NCI-H1105 (cell line): ENCODE measurements around the gene ADGRL2.

ENCODE experiments used
- DNase-seq: peaks from one replicate; lab custom pipeline; 2025; lab: John Stamatoyannopoulos, UW

The ADGRL2 gene

DNA sequence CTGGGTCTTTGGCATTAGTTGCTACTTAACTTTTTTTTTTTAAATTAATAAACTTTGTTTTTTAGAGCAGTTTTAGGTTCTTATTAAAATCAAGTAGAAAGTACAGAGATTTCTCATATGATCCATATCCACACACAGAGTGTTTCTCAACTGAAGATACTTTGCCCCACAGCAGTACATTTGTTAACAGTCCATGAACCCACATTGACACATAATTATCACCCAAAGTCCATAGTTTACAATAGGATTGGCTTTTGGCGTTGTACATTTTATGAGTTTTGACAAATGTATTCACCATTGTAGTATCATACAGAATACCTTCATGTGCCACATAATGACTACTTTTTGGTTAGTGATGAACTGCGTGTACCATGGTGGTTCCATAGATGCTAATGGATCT, 106.8 kb downstream of the ADGRL2 start:
- no peak for DNase-seq

DNA sequence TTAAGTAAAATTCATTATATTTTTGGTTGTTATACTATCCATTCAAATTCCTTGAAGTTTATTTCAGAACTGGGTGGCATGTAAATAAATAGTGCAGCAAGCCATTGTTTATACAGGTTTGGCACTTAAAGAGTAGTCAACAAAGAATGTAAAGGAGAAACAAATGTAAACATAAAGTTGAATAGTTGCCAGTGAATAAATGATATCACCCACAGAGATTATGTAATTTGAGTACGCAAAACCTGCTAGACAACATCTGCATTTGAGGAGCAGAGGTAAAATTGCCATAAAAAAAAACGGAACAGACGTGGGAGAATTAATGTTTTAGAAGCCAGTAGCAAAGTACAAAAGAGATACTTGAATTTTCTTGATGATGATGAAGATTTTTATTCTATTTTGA, 111.6 kb downstream of the ADGRL2 start:
- peak; percentile 82 for DNase-seq

DNA sequence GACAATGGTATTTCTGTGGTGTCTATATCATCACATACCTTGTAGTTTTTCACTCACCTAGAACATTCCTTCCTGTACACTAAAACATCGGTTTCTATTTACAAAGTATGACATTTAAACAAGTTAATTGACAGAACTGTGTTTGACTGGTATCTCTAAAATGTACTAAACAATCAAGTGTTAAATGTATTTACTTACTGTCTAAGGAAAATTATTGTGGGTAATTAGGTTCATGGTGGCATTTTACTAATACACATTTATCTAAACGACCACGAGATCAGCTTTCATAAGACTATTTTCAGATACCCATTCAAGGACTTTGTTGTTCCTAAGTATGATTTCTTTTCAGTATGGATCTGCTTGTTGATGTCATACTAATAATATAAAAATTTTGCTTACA, 115.2 kb downstream of the ADGRL2 start:
- DNase-seq, result no peak

DNA sequence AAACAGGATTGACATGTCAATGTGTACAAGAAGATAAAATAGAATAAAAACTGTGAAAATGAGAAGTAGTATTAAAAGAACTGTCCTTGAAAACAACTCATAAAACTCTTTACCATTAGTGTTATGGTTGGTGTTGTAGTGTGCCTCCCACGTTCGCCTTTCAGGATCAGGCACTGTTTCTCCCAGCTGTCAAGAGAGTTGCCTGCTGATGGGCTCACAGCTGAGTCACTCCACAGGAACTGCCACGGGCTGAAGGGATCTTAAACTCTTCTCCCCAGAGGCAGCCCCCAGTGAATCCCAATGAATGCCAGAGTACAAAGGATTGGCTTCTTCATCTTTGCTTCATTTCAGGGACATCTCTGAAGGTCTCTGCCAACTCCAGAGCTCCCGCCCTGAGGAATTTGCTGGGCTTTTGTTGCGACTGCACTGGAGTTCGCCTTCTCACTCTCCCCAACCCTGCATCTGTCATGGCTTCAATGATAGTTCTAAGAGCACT, 119.6 kb downstream of the ADGRL2 start:
- DNase-seq, result no peak

DNA sequence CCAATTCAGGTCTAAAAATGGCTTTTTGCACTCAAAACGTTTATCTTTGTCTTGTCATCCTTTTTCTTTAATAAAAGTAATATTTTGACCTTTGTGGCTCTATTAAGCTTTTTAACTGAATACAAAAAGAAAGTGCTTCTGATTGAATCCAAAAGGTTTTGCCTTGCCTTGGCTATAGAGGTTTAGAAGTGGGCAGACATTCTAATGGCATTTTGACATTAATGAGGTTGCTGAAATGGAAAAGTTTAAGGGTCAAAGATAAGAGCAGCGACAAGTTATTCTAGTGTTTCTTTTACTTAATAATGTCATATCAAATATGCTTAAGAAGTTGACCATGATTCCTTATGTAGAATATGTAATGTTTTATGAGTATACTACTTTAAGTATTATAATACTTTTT, 120.2 kb downstream of the ADGRL2 start:
- no peak for DNase-seq

DNA sequence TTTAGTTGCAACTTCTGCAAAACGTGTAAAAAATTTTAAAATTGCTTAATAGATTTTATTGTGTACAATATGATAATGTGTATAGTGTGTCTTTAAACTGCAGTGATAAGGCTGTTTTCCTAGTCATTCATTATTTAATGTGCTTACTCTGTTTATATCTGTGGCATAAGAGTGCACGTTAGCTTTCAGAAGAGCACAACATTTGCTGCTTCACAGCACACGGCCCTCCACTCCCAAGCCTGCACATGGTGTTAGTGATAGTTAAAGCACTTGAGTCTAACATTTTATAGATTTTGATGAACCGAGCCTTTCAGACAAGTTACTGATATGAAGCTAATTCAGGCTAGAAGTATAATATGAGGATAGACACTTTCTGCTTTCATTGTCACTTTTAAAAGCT, 120.6 kb downstream of the ADGRL2 start:
- no peak for DNase-seq

DNA sequence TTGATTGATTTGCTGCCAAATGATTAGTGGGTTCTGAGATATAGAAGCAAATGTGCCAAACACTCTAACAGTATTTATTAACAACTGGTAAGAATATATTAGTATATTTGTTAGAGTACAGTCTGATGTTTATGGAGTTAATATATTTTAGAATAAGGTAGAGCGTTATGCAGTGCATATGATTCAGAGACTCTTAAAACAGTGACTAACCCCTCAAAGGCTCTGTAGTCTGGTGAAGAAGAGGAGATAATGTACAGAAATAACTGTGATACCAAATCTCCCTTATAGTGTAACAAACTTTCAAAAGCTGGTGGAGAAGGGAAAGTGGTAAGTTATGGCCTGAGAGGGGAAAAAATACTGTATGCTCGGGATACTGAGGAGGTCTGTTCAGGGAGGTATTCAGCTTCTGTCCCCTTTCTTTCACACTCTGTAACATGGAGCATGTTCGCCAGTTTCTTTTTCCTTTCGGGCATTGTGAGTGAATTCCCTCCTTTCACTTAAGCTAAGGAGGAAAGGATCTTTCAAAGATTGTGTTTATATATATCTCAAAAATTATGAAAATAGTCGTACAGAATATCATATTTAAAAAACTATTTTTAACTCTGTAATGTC, 121.2 kb downstream of the ADGRL2 start:
- no peak for DNase-seq

DNA sequence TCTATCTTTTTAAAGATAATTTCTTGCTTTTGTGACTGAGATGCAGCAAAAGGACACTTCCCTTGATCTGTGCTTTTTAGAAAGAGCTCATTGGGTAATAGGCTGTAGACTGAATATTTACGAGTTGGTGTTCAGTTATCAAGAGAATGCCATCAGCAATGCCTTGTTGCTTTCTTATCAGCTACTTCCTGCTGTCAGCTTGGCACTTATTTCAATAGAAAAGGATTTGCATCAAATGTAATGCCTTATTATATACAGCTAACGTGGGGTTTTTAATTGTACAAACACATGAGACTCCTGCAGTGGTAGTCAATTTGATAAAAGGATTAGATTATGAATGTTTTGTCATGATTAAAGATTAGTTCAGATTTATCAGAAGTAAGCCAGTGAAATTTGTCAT, 122.2 kb downstream of the ADGRL2 start:
- DNase-seq, result no peak

DNA sequence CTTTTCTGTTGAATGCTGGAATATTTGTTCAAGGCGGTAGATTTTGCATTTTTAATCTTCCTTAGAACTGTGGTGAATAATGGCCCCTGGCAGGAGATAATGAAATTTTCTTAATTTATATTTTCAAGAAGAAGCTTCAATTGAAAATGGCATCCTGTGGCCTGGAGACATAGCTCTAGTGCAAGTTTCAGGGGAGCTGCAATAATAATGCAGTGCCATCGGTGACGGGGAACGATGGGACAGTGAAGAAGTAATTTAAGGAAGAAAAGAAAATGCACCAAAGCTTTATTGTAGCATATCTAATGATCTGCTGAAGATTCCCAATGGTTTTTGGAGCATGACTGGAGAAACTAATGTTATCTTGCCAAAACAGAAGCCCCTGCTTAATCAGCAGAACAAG, 128.4 kb downstream of the ADGRL2 start:
- no peak for DNase-seq

DNA sequence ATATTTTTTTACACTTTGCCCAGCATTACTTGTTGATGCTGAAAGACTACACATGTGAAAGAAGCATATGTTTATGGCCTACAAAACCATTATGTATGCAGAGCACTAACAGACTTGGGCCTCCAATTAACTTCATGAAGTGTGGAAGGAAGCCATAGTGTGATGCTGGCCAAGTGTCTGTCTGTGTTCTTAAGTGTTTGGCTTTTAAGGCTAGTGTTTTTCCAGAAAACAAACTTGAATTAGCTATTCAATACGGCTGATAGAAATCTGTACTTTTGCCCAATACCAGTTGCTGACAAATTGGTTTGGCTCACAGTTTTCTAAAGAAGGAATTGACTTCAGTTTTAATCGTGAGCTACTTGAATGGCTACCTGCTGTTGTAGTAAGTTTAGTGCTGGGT, 136.1 kb downstream of the ADGRL2 start:
- DNase-seq, result no peak

DNA sequence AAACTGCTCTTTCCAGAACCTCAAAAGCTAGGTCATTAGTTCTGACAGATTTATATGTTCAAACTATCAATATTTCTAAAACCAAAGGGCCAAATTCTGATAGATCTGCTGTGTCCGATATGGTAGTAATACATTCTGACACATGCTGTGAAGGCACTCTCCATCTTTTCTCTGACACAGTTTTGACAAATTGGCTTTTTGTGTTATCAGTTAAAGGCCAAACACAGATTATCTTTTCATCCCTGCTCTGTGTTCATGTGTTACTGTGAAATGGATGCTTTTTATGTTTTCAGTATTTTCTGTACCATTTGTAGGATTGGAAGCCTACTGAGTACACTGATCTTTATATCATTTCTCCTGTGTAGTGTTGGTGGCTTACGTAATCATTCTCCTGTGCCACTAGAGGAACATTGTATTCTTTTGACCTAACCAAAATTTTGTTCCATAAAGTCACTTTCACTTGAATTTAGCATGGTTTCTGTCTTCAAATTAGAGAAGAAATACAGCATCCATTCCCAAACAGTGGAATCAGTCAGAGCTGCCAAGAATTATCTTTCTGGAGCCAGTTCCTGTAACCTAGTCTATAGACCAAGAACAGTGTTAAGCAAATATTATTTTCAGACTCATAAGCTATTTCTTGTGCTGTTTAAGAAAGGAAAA, 137.2 kb downstream of the ADGRL2 start:
- DNase-seq, result no peak

DNA sequence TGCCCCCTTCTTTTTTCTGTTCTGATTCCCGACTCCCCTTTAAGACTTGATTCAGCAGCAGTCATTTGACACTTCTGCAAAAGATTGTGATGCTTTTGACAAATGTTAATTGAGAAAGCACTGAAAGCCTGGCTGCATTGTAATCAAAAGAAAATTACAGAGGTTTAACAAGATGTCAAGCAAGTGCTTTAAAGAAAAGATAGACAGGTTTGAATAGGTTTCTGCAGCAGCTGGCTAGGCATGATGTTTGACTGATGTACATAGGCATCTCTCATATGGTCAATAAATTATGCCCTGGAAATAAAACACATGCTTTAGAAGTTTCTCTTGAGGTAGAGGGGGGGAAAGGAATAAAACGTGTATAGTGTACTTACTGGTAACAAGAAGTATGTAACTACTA, 147.8 kb downstream of the ADGRL2 start:
- DNase-seq, result no peak

DNA sequence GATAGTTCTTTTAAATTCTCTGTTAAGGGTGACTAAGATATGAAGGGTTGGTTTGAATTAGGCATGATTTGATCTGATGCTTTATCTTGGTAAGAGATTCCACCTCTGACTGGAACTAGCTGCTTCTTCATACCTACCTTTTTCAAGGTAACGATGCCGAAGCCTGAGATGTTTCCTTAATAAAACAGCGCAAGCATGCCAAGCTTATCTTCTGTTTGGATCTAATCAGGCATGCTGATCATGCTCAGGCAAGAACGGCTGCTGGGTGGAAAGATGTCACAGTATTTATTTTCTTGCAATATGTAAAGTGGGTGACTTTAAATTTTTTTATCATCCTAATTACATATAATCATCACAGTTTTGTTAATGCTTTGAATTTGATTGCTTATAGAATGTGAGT, 148.7 kb downstream of the ADGRL2 start:
- peak; percentile 4 for DNase-seq

DNA sequence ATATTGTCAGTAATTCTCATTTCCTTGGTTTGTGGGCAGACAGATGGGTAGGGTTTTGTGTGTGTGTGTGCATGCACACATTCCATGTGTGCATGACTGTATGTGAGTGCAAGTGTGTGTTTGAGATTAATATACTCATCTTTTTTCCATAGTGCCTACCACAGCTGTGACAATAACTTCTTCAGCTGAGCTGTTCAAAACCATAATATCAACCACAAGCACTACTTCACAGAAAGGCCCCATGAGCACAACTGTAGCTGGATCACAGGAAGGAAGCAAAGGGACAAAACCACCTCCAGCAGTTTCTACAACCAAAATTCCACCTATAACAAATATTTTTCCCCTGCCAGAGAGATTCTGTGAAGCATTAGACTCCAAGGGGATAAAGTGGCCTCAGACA, 149.3 kb downstream of the ADGRL2 start:
- no peak for DNase-seq

DNA sequence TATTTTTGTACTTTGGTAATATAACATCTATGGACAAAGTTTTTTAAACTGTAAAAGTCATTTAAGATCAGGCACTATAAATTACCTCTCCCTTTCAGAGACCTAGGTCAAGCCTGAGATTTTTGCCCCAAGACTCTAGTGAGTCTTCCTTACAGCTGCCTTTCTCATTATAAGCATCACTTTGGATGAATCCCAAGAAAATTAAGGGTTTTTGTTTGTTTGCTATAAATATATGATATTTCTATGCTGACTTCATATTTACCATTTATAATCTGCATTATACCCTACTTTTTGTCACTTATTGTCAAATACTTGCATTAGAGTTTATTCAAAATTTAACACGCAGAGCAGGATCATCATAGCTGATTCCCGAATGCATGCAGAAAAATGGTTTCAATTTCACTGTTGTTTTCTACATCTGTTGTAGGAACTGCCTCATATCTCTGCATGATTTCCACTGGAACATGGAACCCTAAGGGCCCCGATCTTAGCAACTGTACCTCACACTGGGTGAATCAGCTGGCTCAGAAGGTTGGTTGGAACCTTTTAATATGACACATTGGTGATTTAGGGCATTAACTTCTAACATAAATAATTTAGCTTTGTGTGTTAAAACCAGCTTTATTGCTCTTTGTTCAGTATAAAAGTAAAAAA, 150.0 kb downstream of the ADGRL2 start:
- no peak for DNase-seq

DNA sequence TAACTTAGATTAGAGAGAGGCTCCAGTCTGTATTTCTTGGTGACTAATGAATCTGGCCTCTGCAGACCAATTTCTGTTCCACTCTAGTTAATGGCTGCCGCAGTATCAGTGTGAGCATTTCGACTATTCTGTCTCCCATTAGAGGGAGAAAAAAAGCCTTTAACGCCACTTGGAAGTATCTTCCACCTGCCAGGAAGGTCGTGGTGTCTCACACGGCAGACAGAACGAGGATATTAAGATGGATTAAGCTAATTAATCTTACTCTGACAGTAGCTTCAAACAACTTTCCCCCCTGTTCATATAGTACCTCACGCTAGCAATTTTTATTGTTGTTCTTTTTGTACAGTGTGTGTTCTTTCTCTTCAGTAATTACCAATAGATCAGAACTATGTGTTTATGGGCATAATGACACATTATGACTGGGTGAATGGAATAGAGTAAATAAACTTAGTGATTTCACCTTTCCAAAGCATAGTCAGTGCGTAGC, 153.8 kb downstream of the ADGRL2 start:
- peak; percentile 95 for DNase-seq

DNA sequence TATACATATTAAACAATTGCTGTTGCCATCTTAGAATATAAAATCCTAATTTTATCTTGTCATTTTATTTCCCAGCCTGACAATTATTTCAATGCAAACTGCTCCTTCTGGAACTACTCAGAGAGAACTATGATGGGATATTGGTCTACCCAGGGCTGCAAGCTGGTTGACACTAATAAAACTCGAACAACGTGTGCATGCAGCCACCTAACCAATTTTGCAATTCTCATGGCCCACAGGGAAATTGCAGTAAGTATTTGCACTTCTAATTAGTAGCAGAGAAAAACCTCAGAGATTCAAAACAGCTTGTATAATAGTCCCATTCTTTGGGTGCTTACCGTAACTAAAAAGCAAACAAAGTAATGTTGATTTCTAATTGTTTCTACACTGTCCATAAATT, 167.2 kb downstream of the ADGRL2 start:
- DNase-seq, result peak; percentile 44

DNA sequence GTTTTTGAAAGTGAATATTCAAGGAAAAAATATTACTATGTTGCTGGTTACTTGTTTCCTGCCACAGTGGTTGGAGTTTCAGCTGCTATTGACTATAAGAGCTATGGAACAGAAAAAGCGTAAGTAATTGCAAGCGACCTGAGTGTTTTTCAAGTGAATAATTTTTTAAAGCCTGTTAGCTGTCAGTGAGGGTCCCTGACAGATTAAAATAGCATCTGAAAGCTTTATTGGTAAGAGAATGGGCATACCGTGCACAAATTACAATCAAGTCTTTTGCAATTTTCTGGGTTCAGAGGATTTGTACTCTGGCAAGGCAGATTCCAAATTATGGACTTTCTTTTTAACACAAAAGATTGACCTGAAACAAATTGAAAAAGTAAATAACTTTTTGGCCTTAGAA, 169.7 kb downstream of the ADGRL2 start:
- DNase-seq, result no peak

DNA sequence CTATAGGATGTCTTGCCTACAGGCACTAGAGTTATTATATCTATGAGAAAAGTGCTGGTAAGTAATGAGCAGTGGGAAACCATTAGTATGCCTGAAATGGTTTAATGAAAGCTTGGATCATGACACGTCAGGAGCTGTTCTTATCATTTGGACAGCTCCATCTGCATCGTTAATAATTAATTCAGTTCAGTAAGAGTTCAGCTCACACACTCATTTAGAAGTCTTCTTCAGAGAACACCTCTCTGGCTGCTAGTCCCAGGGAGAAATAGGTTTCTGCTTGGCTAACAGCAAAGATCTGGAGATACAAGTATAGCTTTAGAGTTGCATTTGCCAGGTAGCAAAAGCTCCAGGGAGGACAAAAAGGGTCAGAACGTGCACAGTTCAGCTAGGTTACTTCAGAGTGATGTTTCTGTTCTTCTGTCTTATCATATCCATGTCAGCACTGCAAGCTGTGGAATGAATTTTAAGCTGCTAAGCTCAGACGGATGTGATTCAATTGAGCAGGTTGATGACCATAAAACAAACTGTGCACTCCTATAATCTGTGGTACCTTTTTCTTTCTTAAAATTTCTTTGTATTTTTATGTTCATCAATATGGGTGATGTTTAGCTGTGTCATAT, 173.6 kb downstream of the ADGRL2 start:
- no peak for DNase-seq

DNA sequence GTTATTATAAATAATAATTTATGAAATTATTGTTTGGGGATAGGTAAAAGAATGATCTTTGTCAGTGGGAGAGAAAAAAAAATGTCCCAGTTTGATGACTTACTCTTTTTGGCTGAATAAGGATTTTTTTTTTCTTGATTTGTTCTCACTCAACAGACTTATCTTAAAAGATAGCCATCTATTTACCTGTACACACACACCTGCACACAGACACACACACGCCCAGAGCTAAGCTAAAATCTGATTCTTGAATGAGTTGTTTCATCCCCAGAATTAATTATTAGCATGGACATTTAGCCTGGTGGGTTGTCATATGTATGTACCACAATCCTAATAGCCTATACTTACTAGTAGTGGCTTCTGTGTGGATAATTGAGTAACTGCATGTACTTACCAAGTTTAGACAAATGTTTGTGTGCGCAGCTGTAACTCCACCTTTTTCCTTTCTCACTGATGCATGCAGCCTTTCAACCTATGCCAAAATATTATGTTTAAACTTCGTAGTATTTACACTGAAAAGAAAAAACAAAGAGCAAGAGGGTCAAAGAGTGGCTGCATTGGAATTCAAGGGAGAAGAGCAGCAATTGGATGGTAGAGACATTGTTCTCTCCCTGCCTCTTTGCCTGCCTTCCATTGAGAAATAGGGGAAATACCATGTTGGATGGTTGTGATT, 174.3 kb downstream of the ADGRL2 start:
- no peak for DNase-seq

DNA sequence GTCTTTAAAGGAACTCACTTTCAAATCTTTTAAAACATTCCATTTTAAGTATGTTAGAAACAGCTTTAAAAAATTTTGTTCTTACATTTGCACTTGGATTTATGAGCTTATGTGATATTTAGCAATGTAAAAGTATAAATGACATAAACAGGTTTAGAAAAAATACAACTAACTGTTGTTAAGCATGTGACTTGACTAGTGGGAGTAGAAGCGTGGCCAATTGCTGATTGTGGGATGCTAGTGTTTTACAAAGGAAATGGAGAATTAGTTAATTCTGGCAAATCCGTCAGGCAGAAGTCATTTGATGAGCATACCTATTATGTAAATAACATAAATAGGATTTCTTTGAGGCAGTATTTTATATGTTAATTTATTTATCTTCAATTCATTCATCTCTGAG, 175.8 kb downstream of the ADGRL2 start:
- DNase-seq, result no peak

DNA sequence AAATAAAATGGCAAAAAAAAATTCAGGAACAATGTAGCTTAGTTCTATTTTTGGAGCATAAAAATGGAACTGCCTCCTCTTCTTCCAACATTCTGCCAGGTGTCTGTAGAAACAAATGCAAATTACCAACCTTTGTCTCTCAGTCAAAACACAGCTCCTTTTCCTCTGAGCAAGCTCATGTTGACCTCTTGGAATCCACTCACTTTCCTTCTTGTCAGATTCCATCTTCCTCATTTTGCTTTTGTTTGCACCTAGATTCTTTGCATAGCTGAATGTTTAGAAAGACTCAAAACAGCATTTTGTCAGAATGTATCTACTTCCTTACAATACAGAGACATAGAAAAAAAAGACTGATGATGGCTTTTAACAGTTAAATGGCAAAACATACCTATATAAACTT, 178.2 kb downstream of the ADGRL2 start:
- no peak for DNase-seq
